T-cell (primary cell): Measurements from ENCODE around the gene NSUN7. TPM values are rescaled to one million over a fixed set of nuclear protein-coding genes. Genes with fewer than 3 reads are reported as not detected.
"Not testable (repeated sequence)": the region's sequence is repeated elsewhere in the genome, so short reads cannot be mapped to it uniquely, and the experiment has no call there.

Experiments
- ATAC-seq, 4 experiments: fragments of 200-7000 bp in 3 of 4; fragments of 150-1000 bp in 1 of 4; cut with Tn5 transposase; replicated peaks in 1 of 4; 1 replicate in 3 of 4; 2 replicates in 1 of 4; pipeline ENCODE4 v1.10.0; 2021; ENCODE audit warnings: moderate library complexity in 3 of 4, mild to moderate bottlenecking in 2 of 4, moderate number of reproducible peaks in 1 of 4
- CTCF ChIA-PET, 2 donors: fragments of 300-600 bp; sonication (Branson Sonifier 250); formaldehyde crosslinking; loops; one replicate each; lab custom pipeline; 2022; ENCODE audit warnings: antibody characterized with exemption in 2 of 2; lab: Charles Lee
- POLR2A ChIA-PET, 2 donors: fragments of 300-600 bp; sonication (Branson Sonifier 250); formaldehyde crosslinking; loops; one replicate each; lab custom pipeline; 2022; ENCODE audit warnings: antibody characterized with exemption in 2 of 2; lab: Charles Lee
- DNase-seq, 35 experiments: peaks; one replicate each; pipeline versions ENCODE4 v3.0.0 to v3.0.0-alpha.2; 2013 to 2023
- H3K27ac ChIP-seq: one replicate; pipeline ENCODE4 v1.5.1; 2013; ENCODE audit warnings: low read length
- H3K27me3 ChIP-seq, 2 experiments: replicated peaks in 1 of 2; 1 replicate in 1 of 2; 2 replicates in 1 of 2; pipeline versions ENCODE4 v1.6.1 to v1.7.0; 2013; ENCODE audit warnings: low read length in 1 of 2, mixed read lengths in 1 of 2; ENCODE audit not compliant: control insufficient read depth in 2 of 2, insufficient read depth in 2 of 2; ENCODE audit errors: extremely low read depth in 1 of 2
- H3K36me3 ChIP-seq, 2 donors: 1 replicate in 1 of 2; 2 replicates in 1 of 2; pipeline versions ENCODE4 v1.6.1 to v1.7.0; 2013; ENCODE audit warnings: low read length in 1 of 2; ENCODE audit not compliant: control insufficient read depth in 2 of 2, insufficient read depth in 1 of 2; ENCODE audit errors: extremely low read depth in 1 of 2
- H3K4me1 ChIP-seq, 2 experiments: 1 replicate in 1 of 2; 2 replicates in 1 of 2; pipeline versions ENCODE4 v1.6.1 to v1.7.0; 2013; ENCODE audit warnings: low read length in 2 of 2, mixed read lengths in 1 of 2; ENCODE audit not compliant: insufficient read depth in 2 of 2, control insufficient read depth in 1 of 2; ENCODE audit errors: extremely low read depth in 1 of 2
- H3K4me3 ChIP-seq, 2 donors: 1 replicate in 1 of 2; 2 replicates in 1 of 2; pipeline versions ENCODE4 v1.5.1 to v1.7.0; 2013; ENCODE audit warnings: mild to moderate bottlenecking in 2 of 2, low read length in 1 of 2, moderate library complexity in 1 of 2; ENCODE audit not compliant: control insufficient read depth in 1 of 2; ENCODE audit errors: extremely low read depth in 1 of 2
- H3K9me3 ChIP-seq: 2 replicates; pipeline ENCODE4 v1.7.0; 2013
- H3K27ac Mint-ChIP-seq, 2 donors: one replicate each; pipeline ENCODE4 v1.8.0; 2020 to 2021; ENCODE audit warnings: mild to moderate bottlenecking in 2 of 2, mixed read lengths in 2 of 2
- H3K27me3 Mint-ChIP-seq, 2 donors: one replicate each; pipeline ENCODE4 v1.8.0; 2021 to 2022; ENCODE audit warnings: mixed read lengths in 2 of 2
- H3K36me3 Mint-ChIP-seq: one replicate; pipeline ENCODE4 v1.8.0; 2021; ENCODE audit warnings: mixed read lengths
- H3K4me1 Mint-ChIP-seq, 3 donors: one replicate each; pipeline ENCODE4 v1.8.0; 2020 to 2022; ENCODE audit warnings: mixed read lengths in 3 of 3, mild to moderate bottlenecking in 1 of 3
- H3K4me3 Mint-ChIP-seq, 3 donors: one replicate each; pipeline ENCODE4 v1.8.0; 2020 to 2022; ENCODE audit warnings: mild to moderate bottlenecking in 3 of 3, mixed read lengths in 3 of 3, moderate library complexity in 3 of 3
- H3K9me3 Mint-ChIP-seq, 3 donors: one replicate each; pipeline ENCODE4 v1.8.0; 2020 to 2022; ENCODE audit warnings: mixed read lengths in 3 of 3
- WGBS: methylation state at CpG from one replicate; pipeline ENCODE4 v1.1.5; 2013; ENCODE audit warnings: missing lambda C conversion rate; ENCODE audit not compliant: insufficient coverage; 5-methylcytosine and 5-hydroxymethylcytosine counted together
- total RNA-seq, 35 experiments: library from RNA in 6 of 35; stranded (reverse) in 6 of 35; fragments of 120-200 nt in 1 of 35; gene quantifications; one replicate each; pipeline versions ENCODE4 v1.2.1 to v1.2.4 and lab custom pipeline; 2013 to 2026

Gene NSUN7
- total RNA-seq, 5 donors from 2014 or later (not counting 1 experiment from before 2014, with no cell fraction given): 0.28 to 1.0 (median 0.54) TPM

DNA sequence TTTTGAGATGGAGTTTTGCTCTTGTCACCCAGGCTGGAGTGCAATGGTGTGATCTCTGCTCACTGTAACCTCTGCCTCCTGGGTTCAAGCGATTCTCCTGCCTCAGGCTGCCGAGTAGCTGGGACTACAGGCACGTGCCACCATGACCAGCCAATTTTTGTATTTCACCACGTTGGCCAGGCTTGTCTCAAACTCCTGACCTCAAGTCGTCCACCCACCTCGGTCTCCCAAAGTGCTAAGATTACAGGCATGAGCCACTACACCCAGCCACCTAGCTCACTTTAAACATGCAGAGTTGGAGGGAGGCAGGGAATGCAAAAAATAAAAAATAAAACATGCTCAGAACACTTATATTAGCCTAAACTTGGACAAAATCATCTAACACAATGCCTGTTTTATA is 36.8 kb upstream of the NSUN7 start:
- DNase-seq, H3K4me3 ChIP-seq, H3K9me3 Mint-ChIP-seq, H3K27me3 Mint-ChIP-seq, H3K36me3 ChIP-seq, H3K9me3 ChIP-seq, ATAC-seq, H3K4me1 Mint-ChIP-seq, H3K4me3 Mint-ChIP-seq, H3K27ac Mint-ChIP-seq, H3K27ac ChIP-seq, H3K36me3 Mint-ChIP-seq, POLR2A ChIA-PET, H3K27me3 ChIP-seq, H3K4me1 ChIP-seq: not testable (repeated sequence)
- WGBS: 100% methylated on average over 2 of the region's 6 CpGs
- CTCF ChIA-PET: interaction anchor here in 1 of 2 donors (0.7 kb wide), 1 partner anchor 62 kb away, joined by 3 read pairs; no protein-coding TSS in a partner anchor

DNA sequence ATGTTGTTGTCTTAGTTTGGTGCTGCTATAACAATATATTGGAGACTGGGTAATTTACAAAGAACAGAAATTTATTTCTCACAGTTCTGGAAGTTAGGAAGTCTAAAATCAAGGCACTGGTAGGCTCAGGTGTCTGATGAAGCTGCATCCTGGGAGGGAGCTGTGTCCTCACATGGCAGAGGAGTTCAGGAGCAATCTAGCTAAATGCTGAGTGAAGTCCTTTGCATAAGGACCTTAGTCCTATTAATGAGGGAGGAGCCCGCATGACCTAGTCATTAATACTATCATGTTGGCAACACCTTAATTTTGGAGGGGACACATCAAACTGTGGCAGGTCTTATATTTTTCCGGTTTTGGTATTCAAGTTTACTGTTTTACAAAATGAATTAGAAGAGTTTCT is 36.0 kb upstream of the NSUN7 start:
- no peak for ATAC-seq
- Mint-ChIP-seq H3K27me3 (peaks cover 4 to 7% of the 10 kb centered on the region in 2 donors), H3K4me3 (no peak overlapping the region), H3K4me1 (peaks cover 0 to under 1% (median 0%) of the 10 kb centered on the region in 3 donors), H3K27ac (no peak overlapping the region), H3K9me3 (no peaks in the 10 kb centered on the region), H3K36me3 (no peaks in the 10 kb centered on the region)
- H3K4me1 ChIP-seq: no peaks in the 10 kb centered on the region
- CTCF ChIA-PET: no interaction called here
- H3K36me3 ChIP-seq: no peaks in the 10 kb centered on the region
- no peaks in the 10 kb centered on the region for H3K9me3 ChIP-seq
- peaks cover 0 to 5% of the 10 kb centered on the region in 2 experiments for H3K27me3 ChIP-seq
- no CpG with 5 or more reads among the region's 2 CpGs for WGBS
- POLR2A ChIA-PET: no interaction called here
- H3K4me3 ChIP-seq: no peak overlapping the region
- no peak overlapping the region for H3K27ac ChIP-seq
- DNase-seq: no peak

DNA sequence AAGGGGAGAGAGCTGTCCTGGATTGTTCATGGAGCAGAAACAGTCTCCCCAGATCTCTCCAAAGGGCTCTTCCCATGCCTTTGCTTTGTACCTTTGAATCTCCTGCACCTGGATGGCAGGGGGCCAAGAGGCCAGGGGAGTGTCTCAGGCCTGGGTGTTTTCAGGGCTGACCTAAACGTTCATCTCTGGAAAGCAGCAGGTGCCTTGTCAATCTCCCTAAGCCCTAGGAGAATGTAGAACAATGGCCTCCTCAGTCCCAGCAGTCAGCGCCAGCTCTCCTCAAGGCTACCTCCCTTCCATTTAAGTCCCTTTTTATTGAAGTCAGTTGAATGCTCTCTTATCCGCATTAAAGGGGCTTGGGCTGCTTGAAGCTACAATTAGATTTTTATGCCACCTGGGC is 31.2 kb upstream of the NSUN7 start:
- H3K27ac ChIP-seq: no peak overlapping the region
- H3K4me1 ChIP-seq: peaks cover 2 to 15% of the 10 kb centered on the region in 2 experiments
- no peaks in the 10 kb centered on the region for H3K36me3 ChIP-seq
- H3K27me3 ChIP-seq: peaks cover 0 to 5% of the 10 kb centered on the region in 2 experiments
- H3K4me3 ChIP-seq: no peak overlapping the region
- no peaks in the 10 kb centered on the region for H3K9me3 ChIP-seq
- Mint-ChIP-seq H3K9me3 (no peaks in the 10 kb centered on the region), H3K27ac (no peak overlapping the region), H3K36me3 (no peaks in the 10 kb centered on the region), H3K4me1 (peaks cover 0 to 6% (median 3%) of the 10 kb centered on the region in 3 donors), H3K4me3 (no peak overlapping the region), H3K27me3 (no peaks in the 10 kb centered on the region)
- ChIA-PET CTCF (interaction anchor here in 1 of 2 donors (0.5 kb wide), 1 partner anchor 44 kb away, joined by 4 read pairs; no protein-coding TSS in a partner anchor), POLR2A (no interaction called here)
- DNase-seq (no peak), ATAC-seq (peak in 1 of 4 experiments; percentile 17)
- 100% methylated on average over 2 of the region's 3 CpGs for WGBS

DNA sequence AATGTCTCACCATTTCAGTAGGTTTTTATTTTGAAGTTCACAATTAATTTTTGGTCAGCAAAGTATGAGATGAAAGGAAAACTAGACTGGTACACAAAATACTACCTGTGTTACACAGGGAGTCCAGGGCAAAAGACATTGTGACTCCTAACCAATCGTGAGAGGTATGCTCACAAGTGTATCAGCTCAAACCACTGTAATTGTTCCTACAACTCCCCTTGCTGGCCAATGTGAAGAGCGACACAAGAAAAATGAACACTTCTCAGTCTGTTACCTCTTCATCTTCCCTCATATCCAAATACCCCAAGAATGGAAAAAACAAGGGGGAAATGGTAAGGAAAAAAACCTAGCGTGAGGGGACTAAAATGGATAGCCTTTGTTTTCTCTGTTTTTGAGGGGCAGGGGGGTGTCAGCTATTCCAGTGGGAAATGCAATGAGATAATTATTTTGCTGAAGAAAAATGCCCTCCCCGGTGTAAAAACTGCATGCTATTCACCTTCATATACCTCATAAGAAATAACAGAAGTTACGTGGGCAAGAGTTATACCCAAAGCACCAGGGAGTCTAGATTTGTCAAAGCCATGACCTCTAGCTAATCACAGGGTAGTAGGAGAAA is 30.6 kb upstream of the NSUN7 start:
- peaks cover 0 to 7% (median 6%) of the 10 kb centered on the region in 3 donors for H3K4me1 Mint-ChIP-seq
- DNase-seq (peak in 1 of 35 experiments; percentile 27), ATAC-seq (peak in 1 of 4 experiments; percentile 43)
- Histone ChIP-seq H3K4me1 (peaks cover 2 to 15% of the 10 kb centered on the region in 2 experiments), H3K36me3 (no peaks in the 10 kb centered on the region), H3K27ac (no peak overlapping the region), H3K4me3 (no peak overlapping the region), H3K27me3 (peaks cover 0 to 5% of the 10 kb centered on the region in 2 experiments), H3K9me3 (no peaks in the 10 kb centered on the region)
- H3K36me3 Mint-ChIP-seq: no peaks in the 10 kb centered on the region
- H3K27me3 Mint-ChIP-seq: no peaks in the 10 kb centered on the region
- POLR2A ChIA-PET: no interaction called here
- no peak overlapping the region for H3K27ac Mint-ChIP-seq
- H3K4me3 Mint-ChIP-seq: no peak overlapping the region
- H3K9me3 Mint-ChIP-seq: no peaks in the 10 kb centered on the region
- no CpG with 5 or more reads among the region's 5 CpGs for WGBS
- CTCF ChIA-PET: interaction anchor here (0.5 to 0.6 kb wide), 2 partner anchors 44 to 1262 kb away, joined by 3 to 4 read pairs; no protein-coding TSS in a partner anchor

DNA sequence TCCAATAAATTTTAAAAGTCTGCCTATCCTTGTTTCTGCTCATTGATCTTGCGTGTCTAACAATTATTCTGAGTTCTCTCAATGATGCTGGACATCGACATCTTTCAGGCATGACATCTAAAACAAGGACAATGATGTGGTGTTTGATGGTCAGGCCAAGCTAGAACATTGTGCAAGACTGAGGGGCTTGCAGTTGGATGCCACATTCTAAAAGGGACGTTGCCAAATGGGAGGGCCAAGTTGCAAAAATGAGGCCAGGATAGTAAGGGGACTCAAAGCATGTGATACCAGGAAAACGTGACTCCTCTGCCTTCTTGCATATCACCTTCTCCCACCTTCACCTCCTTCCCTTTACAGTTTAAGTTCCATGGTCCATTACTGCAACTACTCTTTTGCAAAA is 29.4 kb upstream of the NSUN7 start:
- no peak overlapping the region for H3K4me3 Mint-ChIP-seq
- POLR2A ChIA-PET: no interaction called here
- H3K27ac Mint-ChIP-seq: no peak overlapping the region

DNA sequence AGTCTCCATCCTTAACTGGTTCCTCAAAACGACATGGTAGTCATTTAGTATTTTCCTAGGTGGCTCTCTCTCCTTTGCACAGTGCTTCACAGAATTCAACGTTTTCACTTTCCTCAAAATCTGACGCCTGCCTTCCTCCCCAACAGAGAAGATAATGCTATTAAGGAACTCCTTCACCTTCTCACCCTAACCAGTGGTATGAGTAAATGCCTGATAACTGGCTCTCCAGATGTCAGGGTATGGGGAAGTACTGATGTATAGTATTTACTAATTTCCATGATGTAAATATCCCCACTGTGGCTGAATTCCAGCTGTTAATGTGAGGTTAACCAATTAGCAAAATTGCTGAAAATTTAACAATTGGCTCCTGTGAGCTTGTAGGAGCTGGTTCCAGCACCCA is 28.8 kb upstream of the NSUN7 start:
- Mint-ChIP-seq H3K36me3 (no peaks in the 10 kb centered on the region), H3K27me3 (no peaks in the 10 kb centered on the region), H3K4me1 (peaks cover 0 to 7% (median 6%) of the 10 kb centered on the region in 3 donors), H3K9me3 (no peaks in the 10 kb centered on the region), H3K4me3 (no peak overlapping the region), H3K27ac (no peak overlapping the region)
- no peaks in the 10 kb centered on the region for H3K36me3 ChIP-seq
- H3K4me3 ChIP-seq: no peak overlapping the region
- no peaks in the 10 kb centered on the region for H3K27me3 ChIP-seq
- no peak for DNase-seq
- WGBS: 0% methylated on average over 1 of the region's 3 CpGs
- no peak overlapping the region for H3K27ac ChIP-seq
- ChIA-PET CTCF (no interaction called here), POLR2A (no interaction called here)
- H3K9me3 ChIP-seq: no peaks in the 10 kb centered on the region
- H3K4me1 ChIP-seq: peaks cover 2 to 15% of the 10 kb centered on the region in 2 experiments
- ATAC-seq: no peak

More for the DNA sequence above, 29.4 kb upstream of the NSUN7 start:
- ATAC-seq (no peak), DNase-seq (no peak)
- 81% methylated on average over 3 of the region's 4 CpGs for WGBS
- Histone ChIP-seq H3K36me3 (no peaks in the 10 kb centered on the region), H3K4me1 (peaks cover 2 to 15% of the 10 kb centered on the region in 2 experiments), H3K27me3 (no peaks in the 10 kb centered on the region), H3K4me3 (no peak overlapping the region), H3K9me3 (no peaks in the 10 kb centered on the region), H3K27ac (no peak overlapping the region)
- H3K4me1 Mint-ChIP-seq: peaks cover 0 to 7% (median 6%) of the 10 kb centered on the region in 3 donors
- no peaks in the 10 kb centered on the region for H3K9me3 Mint-ChIP-seq
- CTCF ChIA-PET: no interaction called here
- H3K27me3 Mint-ChIP-seq: no peaks in the 10 kb centered on the region
- no peaks in the 10 kb centered on the region for H3K36me3 Mint-ChIP-seq
